BLaER1 treated with 17β-estradiol and CSF1 and Interleukin-3, amounts not matched to agents 10 nM and 100 nM (cell line): ENCODE data around the gene LIPT2.
A peak's percentile ranks its signal among the peaks of the same experiment; 100 is the strongest.

ENCODE experiments used
- H3K27ac ChIP-seq, 11 experiments: shearing (Covaris generic); formaldehyde crosslinking; 2 replicates each; pipeline ENCODE4 v1.8.1; 2022
- H3K27me3 ChIP-seq, 11 experiments: shearing (Covaris generic); formaldehyde crosslinking; 2 replicates each; pipeline ENCODE4 v1.8.1; 2022
- H3K36me3 ChIP-seq, 11 experiments: shearing (Covaris generic); formaldehyde crosslinking; 2 replicates each; pipeline ENCODE4 v1.8.1; 2022
- H3K4me1 ChIP-seq, 10 experiments: shearing (Covaris generic); formaldehyde crosslinking; 2 replicates each; pipeline ENCODE4 v1.8.1; 2022
- H3K4me2 ChIP-seq, 11 experiments: shearing (Covaris generic); formaldehyde crosslinking; 2 replicates each; pipeline ENCODE4 v1.8.1; 2022
- H3K4me3 ChIP-seq, 10 experiments: shearing (Covaris generic); formaldehyde crosslinking; 2 replicates each; pipeline ENCODE4 v1.8.1; 2022
- H3K9ac ChIP-seq, 11 experiments: shearing (Covaris generic); formaldehyde crosslinking; 2 replicates each; pipeline ENCODE4 v1.8.1; 2022
- H3K9me3 ChIP-seq, 11 experiments: shearing (Covaris generic); formaldehyde crosslinking; replicated peaks in 1 of 11; 2 replicates each; pipeline ENCODE4 v1.8.1; 2022
- H4K20me1 ChIP-seq, 11 experiments: shearing (Covaris generic); formaldehyde crosslinking; 2 replicates each; pipeline ENCODE4 v1.8.1; 2022
- Cebpa-rat ChIP-seq, 11 experiments: shearing (Covaris generic); IDR thresholded peaks; 2 replicates each; pipeline ENCODE4 v1.8.1; 2022

Gene LIPT2

DNA sequence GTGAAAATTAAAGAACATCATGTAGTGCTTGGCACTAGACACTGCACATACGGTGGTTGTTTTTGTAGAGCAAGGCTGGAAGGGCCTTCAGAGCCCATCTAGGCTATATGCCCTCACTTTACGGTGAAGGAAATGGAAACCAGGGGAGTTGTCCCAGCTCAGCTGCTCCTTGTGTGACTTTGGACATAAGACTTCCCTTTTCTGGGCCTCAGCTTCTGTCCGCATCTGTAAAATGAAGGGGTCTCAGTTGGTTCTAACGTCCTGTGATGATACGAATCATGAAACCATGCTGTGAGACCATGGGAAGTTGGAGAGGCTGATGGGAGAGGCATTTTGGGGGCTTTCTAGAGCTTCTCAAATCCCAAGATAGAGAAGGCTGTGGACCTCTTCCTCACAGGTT, 30.9 kb downstream of the LIPT2 start:
- Histone ChIP-seq H3K4me1 (peaks cover 0 to 76% (median 47%) of the 10 kb centered on the region in 10 experiments; a peak in 17 of 20 replicates), H3K9ac (peak overlapping the region in 6 of 11 experiments; percentile 71 to 91 (median 84); a peak in 11 of 22 replicates), H3K9me3 (no peaks in the 10 kb centered on the region), H3K36me3 (peaks cover 0 to 13% (median 0%) of the 10 kb centered on the region in 11 experiments; a peak in 9 of 22 replicates), H3K4me2 (peak overlapping the region in 8 of 11 experiments; percentile 54 to 99 (median 88); a peak in 15 of 22 replicates), H3K27me3 (no peaks in the 10 kb centered on the region), H4K20me1 (peaks cover 0 to 13% (median 0%) of the 10 kb centered on the region in 11 experiments; a peak in 3 of 22 replicates), H3K4me3 (peak overlapping the region in 3 of 10 experiments; percentile 63 to 71 (median 70); a peak in 4 of 20 replicates), H3K27ac (peak overlapping the region in 9 of 11 experiments; percentile 34 to 93 (median 78); a peak in 17 of 22 replicates)
- TF ChIP-seq Cebpa-rat (IDR thresholded peaks at IDR 0.05) = no peak

- Histone ChIP-seq H3K27ac (peak overlapping the region in 10 of 11 experiments; percentile 48 to 93 (median 76); a peak in 19 of 22 replicates), H3K36me3 (peaks cover 0 to 20% (median 0%) of the 10 kb centered on the region in 11 experiments; a peak in 9 of 22 replicates), H3K9ac (peak overlapping the region in 9 of 11 experiments; percentile 23 to 91 (median 83); a peak in 15 of 22 replicates), H4K20me1 (peaks cover 0 to 19% (median 0%) of the 10 kb centered on the region in 11 experiments; a peak in 4 of 22 replicates), H3K4me2 (peak overlapping the region in 10 of 11 experiments; percentile 2 to 99 (median 82); a peak in 19 of 22 replicates), H3K4me1 (peaks cover 0 to 83% (median 47%) of the 10 kb centered on the region in 10 experiments; a peak in 17 of 20 replicates), H3K27me3 (no peaks in the 10 kb centered on the region), H3K4me3 (peak overlapping the region in 7 of 10 experiments; percentile 32 to 71 (median 62); a peak in 13 of 20 replicates), H3K9me3 (no peaks in the 10 kb centered on the region)
- TF ChIP-seq Cebpa-rat (IDR thresholded peaks at IDR 0.05) = peak in 9 of 11 experiments; percentile 47 to 97 (median 90); a peak in 17 of 22 replicates
Measured at GRCh38 chr11:74462009-74462408, 31.5 kb downstream of the LIPT2 start.

DNA sequence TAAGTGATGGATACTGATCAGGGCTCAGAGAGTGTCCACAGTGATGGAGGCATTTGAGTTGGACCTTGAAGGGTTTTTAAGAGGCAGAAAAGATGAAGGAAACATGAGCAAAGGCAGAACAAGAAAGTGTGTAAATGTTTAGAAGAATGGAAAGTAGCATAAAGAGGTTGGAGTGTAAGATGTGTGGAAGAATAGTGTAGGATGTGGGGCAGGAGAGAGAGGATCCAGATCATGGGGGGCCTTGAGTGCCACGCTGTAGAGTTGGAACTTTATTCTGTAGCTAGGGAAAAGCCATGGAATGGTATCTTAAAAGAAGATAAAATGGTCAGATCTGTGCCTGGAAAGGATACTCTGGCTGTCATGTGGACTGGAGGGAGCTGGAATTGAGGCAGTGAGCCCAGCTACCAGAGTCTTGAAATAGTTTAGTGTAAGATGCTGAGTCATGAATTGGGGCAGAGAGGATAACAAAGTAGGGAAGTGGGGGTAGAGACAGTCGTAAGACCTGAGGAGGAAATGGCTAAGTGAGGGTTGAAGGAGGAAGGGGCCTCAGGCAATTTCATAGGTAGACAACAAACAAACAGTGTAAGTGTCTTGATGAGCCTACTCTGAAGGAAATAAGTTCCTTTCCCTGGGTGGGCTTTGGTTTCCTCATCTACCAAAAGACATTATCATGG, 32.9 kb downstream of the LIPT2 start:
- Histone ChIP-seq H3K27me3 (no peaks in the 10 kb centered on the region), H3K4me2 (peak overlapping the region in 9 of 11 experiments; percentile 41 to 99 (median 85); a peak in 16 of 22 replicates), H3K27ac (peak overlapping the region in 10 of 11 experiments; percentile 11 to 93 (median 76); a peak in 20 of 22 replicates), H3K4me3 (peak overlapping the region in 7 of 10 experiments; percentile 1 to 71 (median 62); a peak in 12 of 20 replicates), H4K20me1 (peaks cover 0 to 27% (median 0%) of the 10 kb centered on the region in 11 experiments; a peak in 4 of 22 replicates), H3K36me3 (peaks cover 0 to 31% (median 0%) of the 10 kb centered on the region in 11 experiments; a peak in 9 of 22 replicates), H3K9ac (peak overlapping the region in 8 of 11 experiments; percentile 44 to 91 (median 83); a peak in 14 of 22 replicates), H3K9me3 (no peaks in the 10 kb centered on the region), H3K4me1 (peaks cover 0 to 90% (median 47%) of the 10 kb centered on the region in 10 experiments; a peak in 17 of 20 replicates)
- no peak for TF ChIP-seq Cebpa-rat (IDR thresholded peaks at IDR 0.05)

DNA sequence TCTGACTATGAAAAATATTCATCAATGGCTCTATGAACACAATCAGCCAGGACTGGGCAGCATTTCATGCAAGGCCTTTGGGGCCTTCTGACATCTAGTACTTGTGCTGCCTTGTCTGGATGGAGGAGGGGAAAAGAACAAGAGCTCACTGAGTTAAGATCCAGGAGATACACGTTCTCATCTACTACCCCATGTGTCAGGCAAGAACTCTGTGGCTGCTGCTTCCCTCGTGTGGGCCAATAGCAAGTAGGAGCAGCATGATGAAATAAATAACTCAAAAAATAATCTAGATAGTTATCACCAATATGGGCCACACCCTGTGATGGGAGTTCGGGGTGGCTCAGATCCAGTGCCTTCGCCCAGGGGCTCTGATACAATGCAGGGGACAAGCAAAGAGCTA, 33.5 kb downstream of the LIPT2 start:
- peaks cover 0 to 30% (median 0%) of the 10 kb centered on the region in 11 experiments; a peak in 4 of 22 replicates for H4K20me1 ChIP-seq
- no peak for TF ChIP-seq Cebpa-rat (IDR thresholded peaks at IDR 0.05)
- peak overlapping the region in 8 of 11 experiments; percentile 44 to 91 (median 83); a peak in 12 of 22 replicates for H3K9ac ChIP-seq
- H3K36me3 ChIP-seq = peaks cover 0 to 33% (median 0%) of the 10 kb centered on the region in 11 experiments; a peak in 9 of 22 replicates
- no peaks in the 10 kb centered on the region for H3K27me3 ChIP-seq
- H3K4me1 ChIP-seq = peaks cover 0 to 85% (median 47%) of the 10 kb centered on the region in 10 experiments; a peak in 17 of 20 replicates
- no peaks in the 10 kb centered on the region for H3K9me3 ChIP-seq
- H3K27ac ChIP-seq = peak overlapping the region in 10 of 11 experiments; percentile 11 to 93 (median 76); a peak in 15 of 22 replicates
- peak overlapping the region in 6 of 10 experiments; percentile 51 to 71 (median 62); a peak in 11 of 20 replicates for H3K4me3 ChIP-seq
- peak overlapping the region in 8 of 11 experiments; percentile 54 to 99 (median 88); a peak in 14 of 22 replicates for H3K4me2 ChIP-seq

- Histone ChIP-seq H3K27ac (peak overlapping the region in 8 of 11 experiments; percentile 65 to 93 (median 84); a peak in 12 of 22 replicates), H3K4me2 (peak overlapping the region in 6 of 11 experiments; percentile 78 to 99 (median 90); a peak in 12 of 22 replicates), H3K9me3 (no peaks in the 10 kb centered on the region), H4K20me1 (peaks cover 0 to 35% (median 0%) of the 10 kb centered on the region in 11 experiments; a peak in 4 of 22 replicates), H3K9ac (peak overlapping the region in 5 of 11 experiments; percentile 83 to 91 (median 84); a peak in 7 of 22 replicates), H3K27me3 (no peaks in the 10 kb centered on the region), H3K4me1 (peaks cover 0 to 83% (median 47%) of the 10 kb centered on the region in 10 experiments; a peak in 17 of 20 replicates), H3K36me3 (peaks cover 0 to 33% (median 0%) of the 10 kb centered on the region in 11 experiments; a peak in 9 of 22 replicates), H3K4me3 (peak overlapping the region in 5 of 10 experiments; percentile 53 to 71 (median 63); a peak in 9 of 20 replicates)
- no peak for TF ChIP-seq Cebpa-rat (IDR thresholded peaks at IDR 0.05)
Measured at GRCh38 chr11:74459584-74459983, 33.9 kb downstream of the LIPT2 start.

DNA sequence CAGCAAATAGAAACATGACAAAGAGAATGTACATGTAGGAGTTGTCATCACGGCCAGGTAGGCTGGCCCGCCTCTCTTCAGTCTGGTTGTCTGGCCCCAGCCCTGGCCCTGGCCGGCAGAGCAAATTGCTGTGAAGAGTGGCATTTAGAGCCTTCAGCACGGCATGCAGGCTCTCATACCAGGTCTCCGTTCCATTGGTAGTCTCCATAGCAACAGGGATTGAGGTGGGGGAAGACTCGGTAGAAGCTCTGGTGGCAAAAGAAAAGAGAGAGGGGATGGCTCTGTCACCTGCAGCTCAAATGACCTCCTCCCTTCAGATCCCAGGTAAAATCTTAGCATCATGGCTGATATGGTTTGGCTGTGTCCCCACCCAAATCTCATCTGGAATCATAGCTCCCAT, 36.2 kb downstream of the LIPT2 start:
- Histone ChIP-seq H3K9me3 (no peaks in the 10 kb centered on the region), H3K4me3 (no peak overlapping the region), H3K27ac (no peak overlapping the region), H3K4me2 (peak overlapping the region in 4 of 11 experiments; percentile 1 to 99 (median 93); a peak in 8 of 22 replicates), H3K36me3 (peaks cover 0 to 33% (median 0%) of the 10 kb centered on the region in 11 experiments; a peak in 9 of 22 replicates), H3K9ac (no peak overlapping the region), H3K4me1 (peaks cover 0 to 60% (median 34%) of the 10 kb centered on the region in 10 experiments; a peak in 17 of 20 replicates), H3K27me3 (no peaks in the 10 kb centered on the region), H4K20me1 (peaks cover 0 to 45% (median 0%) of the 10 kb centered on the region in 11 experiments; a peak in 4 of 22 replicates)
- no peak for TF ChIP-seq Cebpa-rat (IDR thresholded peaks at IDR 0.05)

DNA sequence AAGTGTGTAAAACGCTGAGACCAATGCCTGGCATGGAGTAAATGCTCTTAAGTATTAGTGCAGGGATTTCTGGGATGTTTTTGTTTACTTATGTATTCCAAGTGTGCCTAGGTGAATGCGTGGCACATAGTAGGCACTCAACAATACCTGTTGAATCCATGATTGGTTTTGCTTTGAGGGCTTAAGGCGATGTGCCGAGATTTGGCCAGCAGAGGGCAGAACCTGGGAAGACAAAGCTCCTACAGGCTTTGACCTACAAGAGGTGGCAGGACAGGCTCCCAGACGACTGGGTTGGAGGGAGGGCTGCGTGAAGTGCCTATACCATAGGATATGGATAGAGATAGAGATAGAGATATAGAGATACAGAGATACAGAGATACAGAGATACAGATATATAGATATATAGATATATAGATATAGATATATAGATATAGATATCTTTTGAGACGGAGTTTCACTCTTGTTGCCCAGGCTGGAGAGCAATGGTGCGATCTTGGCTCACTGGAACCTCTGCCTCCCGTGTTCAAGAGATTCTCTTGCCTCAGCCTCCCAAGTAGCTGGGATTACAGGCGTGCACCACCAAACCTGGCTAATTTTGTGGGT, 40.0 kb downstream of the LIPT2 start:
- H3K4me3 ChIP-seq = no peak overlapping the region
- H3K27ac ChIP-seq = no peak overlapping the region; a peak in 1 of 22 replicates
- peaks cover 0 to 40% (median 0%) of the 10 kb centered on the region in 11 experiments; a peak in 4 of 22 replicates for H4K20me1 ChIP-seq
- H3K9ac ChIP-seq = no peak overlapping the region
- TF ChIP-seq Cebpa-rat (IDR thresholded peaks at IDR 0.05) = no peak
- no peaks in the 10 kb centered on the region for H3K27me3 ChIP-seq
- peaks cover 10 to 49% (median 17%) of the 10 kb centered on the region in 10 experiments for H3K4me1 ChIP-seq
- H3K9me3 ChIP-seq = no peaks in the 10 kb centered on the region
- H3K4me2 ChIP-seq = no peak overlapping the region
- peaks cover 0 to 28% (median 0%) of the 10 kb centered on the region in 11 experiments; a peak in 9 of 22 replicates for H3K36me3 ChIP-seq

DNA sequence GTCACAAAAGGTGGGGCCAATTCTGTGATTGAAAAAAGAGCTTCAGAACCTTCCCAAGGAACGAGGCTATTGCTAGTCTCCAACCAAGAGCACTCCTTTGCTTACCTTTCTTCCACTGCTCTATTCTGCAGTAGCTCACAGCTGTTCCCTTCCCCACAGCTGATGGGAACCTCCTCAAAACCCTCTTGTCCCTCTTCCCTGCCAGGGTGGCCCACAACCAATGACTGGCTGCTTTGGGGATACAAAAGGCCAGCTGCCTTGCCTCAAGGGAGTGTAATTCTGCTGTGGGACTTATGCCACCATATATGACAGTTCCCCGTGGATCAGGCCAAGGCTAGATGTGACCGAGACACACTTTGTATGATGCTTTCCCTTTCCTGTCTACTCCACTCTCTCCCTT, 41.2 kb downstream of the LIPT2 start:
- no peak for TF ChIP-seq Cebpa-rat (IDR thresholded peaks at IDR 0.05)
- H3K27ac ChIP-seq = no peak overlapping the region
- peaks cover 10 to 38% (median 17%) of the 10 kb centered on the region in 10 experiments for H3K4me1 ChIP-seq

More for the DNA sequence above, 41.2 kb downstream of the LIPT2 start:
- Histone ChIP-seq H3K36me3 (peaks cover 0 to 17% (median 0%) of the 10 kb centered on the region in 11 experiments; a peak in 9 of 22 replicates), H3K27me3 (no peaks in the 10 kb centered on the region), H3K9ac (no peak overlapping the region; a peak in 1 of 22 replicates), H3K4me3 (no peak overlapping the region), H4K20me1 (peaks cover 0 to 29% (median 0%) of the 10 kb centered on the region in 11 experiments; a peak in 4 of 22 replicates), H3K4me2 (no peak overlapping the region), H3K9me3 (no peaks in the 10 kb centered on the region)
